Measurements from ENCODE around the gene NUCB1. TPM values are rescaled to one million over a fixed set of nuclear protein-coding genes. Genes with fewer than 3 reads are reported as not detected.

The NUCB1 gene
- total RNA-seq, 2 donors from 2014 or later = 191 to 254 TPM

DNA sequence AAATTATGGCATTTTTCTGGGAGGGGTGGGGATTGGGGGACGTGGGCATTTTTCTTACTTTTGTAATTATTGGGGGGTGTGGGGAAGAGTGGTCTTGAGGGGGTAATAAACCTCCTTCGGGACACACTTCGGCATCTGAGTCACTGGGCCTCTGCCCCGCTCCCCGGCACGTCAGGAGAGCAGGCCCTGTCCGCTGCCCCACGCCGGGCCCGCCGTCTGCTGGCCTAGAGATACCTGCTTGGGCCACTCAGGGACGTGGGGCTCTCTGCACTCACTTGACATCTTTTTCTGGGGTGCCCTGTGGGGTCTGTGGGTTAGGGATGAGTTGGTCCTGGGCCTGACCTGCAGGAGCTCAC lies 61.5 kb downstream of the NUCB1 start:
- no peaks in the 10 kb centered on the region for H3K9me3 Mint-ChIP-seq
- DNase-seq (ENCODE audit: low spot score in 2 of 2) (no peak), ATAC-seq (no peak)
- peak overlapping the region; percentile 94 to 96 for H3K27ac Mint-ChIP-seq
- peaks cover 21 to 36% of the 10 kb centered on the region in 2 donors for H3K36me3 Mint-ChIP-seq

- H3K27ac Mint-ChIP-seq = peak overlapping the region; percentile 94 to 96
- peaks cover 21 to 33% of the 10 kb centered on the region in 2 donors for H3K36me3 Mint-ChIP-seq
- H3K9me3 Mint-ChIP-seq = no peaks in the 10 kb centered on the region
- ATAC-seq (peak; percentile 13 to 23), DNase-seq (ENCODE audit: low spot score in 2 of 2) (peak; percentile 54 to 78)
Observed at GRCh38 chr19:48962029-48962848, 62.1 kb downstream of the NUCB1 start.

DNA sequence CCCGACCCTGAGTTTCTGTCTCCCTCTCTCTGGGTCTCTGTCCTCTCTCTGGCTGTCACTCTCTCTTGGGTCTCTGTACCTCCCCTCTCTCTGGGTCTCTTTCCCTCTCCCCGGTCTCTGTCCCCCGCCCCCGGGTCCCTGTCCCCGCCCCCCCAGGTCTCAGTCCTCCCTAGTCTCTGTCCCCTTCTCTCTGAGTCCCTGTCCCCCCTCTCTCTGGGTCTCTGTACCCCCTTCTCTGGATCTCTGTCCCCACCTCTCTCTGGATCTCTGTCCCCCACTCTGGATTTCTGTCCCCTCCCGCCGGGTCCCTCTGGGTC lies 62.7 kb downstream of the NUCB1 start:
- Mint-ChIP-seq H3K9me3 (no peaks in the 10 kb centered on the region), H3K36me3 (peaks cover 22 to 28% of the 10 kb centered on the region in 2 donors), H3K27ac (peak overlapping the region; percentile 94 to 96)
- DNase-seq (ENCODE audit: low spot score in 2 of 2) = no peak
- ATAC-seq = no peak

DNA sequence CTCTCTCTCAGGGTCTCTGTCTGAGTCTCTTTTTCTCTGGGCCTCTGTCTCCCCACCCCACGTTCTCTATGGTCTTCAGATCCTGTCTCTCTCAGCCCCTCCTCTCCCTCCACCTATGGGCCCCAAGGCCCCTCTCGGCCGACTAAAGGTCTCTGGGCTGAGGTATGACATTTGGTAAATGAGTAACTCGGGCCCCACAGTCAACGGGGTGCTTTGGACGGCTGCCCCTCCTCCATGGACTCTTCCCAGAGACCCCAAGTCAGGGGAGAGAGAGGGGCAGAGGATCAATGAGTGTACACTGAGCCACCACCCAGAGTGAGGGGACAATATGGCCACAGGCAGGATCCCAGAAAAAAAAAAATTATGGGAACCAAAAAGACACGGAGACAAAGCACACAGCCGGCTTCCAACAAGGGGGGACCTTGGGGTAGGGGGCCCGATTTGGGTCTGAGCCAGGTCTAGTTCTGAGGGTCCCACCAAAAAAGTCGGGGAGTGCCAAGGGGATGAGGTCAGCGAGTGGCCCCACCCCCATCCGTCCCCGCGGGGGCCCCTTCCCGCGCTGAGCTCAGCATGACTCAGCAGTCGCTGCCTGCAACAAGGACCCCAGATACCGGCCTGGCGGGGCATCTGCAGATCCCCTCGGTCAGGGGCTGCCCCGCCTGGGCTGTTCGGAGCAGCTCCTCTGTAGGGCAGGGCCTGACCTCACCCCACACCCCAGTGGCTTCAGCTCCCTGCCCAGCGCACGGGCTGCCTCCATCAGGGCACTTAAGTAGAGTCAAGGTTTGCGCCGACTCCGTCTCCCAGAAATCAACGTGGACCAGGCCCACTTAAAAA lies 63.5 kb downstream of the NUCB1 start:
- Mint-ChIP-seq H3K36me3 (peaks cover 22 to 23% of the 10 kb centered on the region in 2 donors), H3K27ac (peak overlapping the region; percentile 96 to 100), H3K9me3 (no peaks in the 10 kb centered on the region)
- ATAC-seq (peak in 1 of 2 donors; percentile 44), DNase-seq (ENCODE audit: low spot score in 2 of 2) (peak; percentile 64 to 85)

GRCh38 chr19:48964205-48965039 lies 64.3 kb downstream of the NUCB1 start:
- Mint-ChIP-seq H3K27ac (peak overlapping the region; percentile 96 to 100), H3K36me3 (peaks cover 19 to 22% of the 10 kb centered on the region in 2 donors), H3K9me3 (no peaks in the 10 kb centered on the region)
- DNase-seq (ENCODE audit: low spot score in 2 of 2) (peak in 1 of 2 donors; percentile 61), ATAC-seq (no peak)

DNA sequence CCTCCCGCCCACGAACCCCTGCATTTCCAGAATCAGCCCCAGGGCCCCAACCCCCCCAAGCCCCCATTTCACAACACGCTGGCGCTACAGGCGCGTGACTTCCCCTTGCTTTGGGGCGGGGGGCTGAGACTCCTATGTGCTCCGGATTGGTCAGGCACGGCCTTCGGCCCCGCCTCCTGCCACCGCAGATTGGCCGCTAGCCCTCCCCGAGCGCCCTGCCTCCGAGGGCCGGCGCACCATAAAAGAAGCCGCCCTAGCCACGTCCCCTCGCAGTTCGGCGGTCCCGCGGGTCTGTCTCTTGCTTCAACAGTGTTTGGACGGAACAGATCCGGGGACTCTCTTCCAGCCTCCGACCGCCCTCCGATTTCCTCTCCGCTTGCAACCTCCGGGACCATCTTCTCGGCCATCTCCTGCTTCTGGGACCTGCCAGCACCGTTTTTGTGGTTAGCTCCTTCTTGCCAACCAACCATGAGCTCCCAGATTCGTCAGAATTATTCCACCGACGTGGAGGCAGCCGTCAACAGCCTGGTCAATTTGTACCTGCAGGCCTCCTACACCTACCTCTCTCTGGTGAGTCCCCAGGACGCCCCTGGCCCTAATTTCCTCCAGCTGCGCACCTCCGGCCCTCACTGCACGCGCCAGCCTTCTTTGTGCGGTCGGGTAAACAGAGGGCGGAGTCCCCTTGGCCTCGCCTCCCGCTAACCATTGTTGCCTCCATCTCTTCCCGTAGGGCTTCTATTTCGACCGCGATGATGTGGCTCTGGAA lies 65.1 kb downstream of the NUCB1 start, which contains the start of gene FTL:
Gene FTL (plus strand): TSS at position 270 of the 766 bp plus-strand sequence. CDS start 199 bp downstream, at position 469.
- peak; percentile 66 to 72 for ATAC-seq
- no peaks in the 10 kb centered on the region for H3K9me3 Mint-ChIP-seq
- peaks cover 19 to 22% of the 10 kb centered on the region in 2 donors for H3K36me3 Mint-ChIP-seq
- peak; percentile 95 to 96 for DNase-seq (ENCODE audit: low spot score in 2 of 2)
- peak within 1 kb of the TSS; percentile 96 to 100 for H3K27ac Mint-ChIP-seq

GRCh38 chr19:48965806-48966540 lies 65.9 kb downstream of the NUCB1 start:
- DNase-seq (ENCODE audit: low spot score in 2 of 2) = peak in 1 of 2 donors; percentile 83
- ATAC-seq = peak; percentile 30 to 48
- Mint-ChIP-seq H3K36me3 (peaks cover 19 to 22% of the 10 kb centered on the region in 2 donors), H3K9me3 (no peaks in the 10 kb centered on the region), H3K27ac (peak overlapping the region; percentile 96 to 100)

GRCh38 chr19:48966541-48967345 lies 66.6 kb downstream of the NUCB1 start:
- H3K36me3 Mint-ChIP-seq = peaks cover 19 to 22% of the 10 kb centered on the region in 2 donors
- H3K27ac Mint-ChIP-seq = peak overlapping the region; percentile 96 to 100
- DNase-seq (ENCODE audit: low spot score in 2 of 2) = no peak
- H3K9me3 Mint-ChIP-seq = no peaks in the 10 kb centered on the region
- ATAC-seq = no peak

GRCh38 chr19:48967346-48968178 lies 67.5 kb downstream of the NUCB1 start:
- no peak for ATAC-seq
- Mint-ChIP-seq H3K27ac (peak overlapping the region; percentile 96 to 100), H3K36me3 (peaks cover 19 to 22% of the 10 kb centered on the region in 2 donors), H3K9me3 (no peaks in the 10 kb centered on the region)
- DNase-seq (ENCODE audit: low spot score in 2 of 2) = no peak

- ATAC-seq (no peak), DNase-seq (ENCODE audit: low spot score in 2 of 2) (no peak)
- Mint-ChIP-seq H3K9me3 (no peaks in the 10 kb centered on the region), H3K36me3 (peaks cover 19 to 22% of the 10 kb centered on the region in 2 donors), H3K27ac (peak overlapping the region; percentile 51 to 96)
Observed at GRCh38 chr19:48968179-48968661, 68.1 kb downstream of the NUCB1 start.

GRCh38 chr19:48968813-48969218 lies 68.7 kb downstream of the NUCB1 start:
- H3K9me3 Mint-ChIP-seq = no peaks in the 10 kb centered on the region
- H3K36me3 Mint-ChIP-seq = peaks cover 19 to 22% of the 10 kb centered on the region in 2 donors
- DNase-seq (ENCODE audit: low spot score in 2 of 2) = no peak
- H3K27ac Mint-ChIP-seq = peak overlapping the region in 1 of 2 donors; percentile 96
- ATAC-seq = no peak

GRCh38 chr19:48969276-48970138 lies 69.4 kb downstream of the NUCB1 start:
- ATAC-seq (peak in 1 of 2 donors; percentile 7), DNase-seq (ENCODE audit: low spot score in 2 of 2) (no peak)
- H3K36me3 Mint-ChIP-seq = peaks cover 19 to 22% of the 10 kb centered on the region in 2 donors
- peak overlapping the region; percentile 44 to 96 for H3K27ac Mint-ChIP-seq
- no peaks in the 10 kb centered on the region for H3K9me3 Mint-ChIP-seq

Measured in activated naive CD4-positive, alpha-beta T cell treated with anti-CD3 and anti-CD28 coated beads, Interleukin-2, amount 50 U/mL, for 72 hours (primary cell).